Loucy (cell line): ENCODE data around the gene CHRNA5.

ENCODE experiments used
- EZH2phosphoT487 ChIP-seq: fragments of 200-600 bp; IDR thresholded peaks from 2 replicates; pipeline ENCODE4 v1.6.1; 2018; ENCODE audit warnings: antibody characterized with exemption, mild to moderate bottlenecking, moderate library complexity, borderline replicate concordance
- TF ChIP-seq, protein P1 (sequence below): fragments of 200-600 bp; sonication (generic); conservative IDR thresholded peaks from 2 replicates; pipeline ENCODE4 v1.5.1; 2014; ENCODE audit warnings: mild to moderate bottlenecking, antibody characterized with exemption, low read length

DNA sequence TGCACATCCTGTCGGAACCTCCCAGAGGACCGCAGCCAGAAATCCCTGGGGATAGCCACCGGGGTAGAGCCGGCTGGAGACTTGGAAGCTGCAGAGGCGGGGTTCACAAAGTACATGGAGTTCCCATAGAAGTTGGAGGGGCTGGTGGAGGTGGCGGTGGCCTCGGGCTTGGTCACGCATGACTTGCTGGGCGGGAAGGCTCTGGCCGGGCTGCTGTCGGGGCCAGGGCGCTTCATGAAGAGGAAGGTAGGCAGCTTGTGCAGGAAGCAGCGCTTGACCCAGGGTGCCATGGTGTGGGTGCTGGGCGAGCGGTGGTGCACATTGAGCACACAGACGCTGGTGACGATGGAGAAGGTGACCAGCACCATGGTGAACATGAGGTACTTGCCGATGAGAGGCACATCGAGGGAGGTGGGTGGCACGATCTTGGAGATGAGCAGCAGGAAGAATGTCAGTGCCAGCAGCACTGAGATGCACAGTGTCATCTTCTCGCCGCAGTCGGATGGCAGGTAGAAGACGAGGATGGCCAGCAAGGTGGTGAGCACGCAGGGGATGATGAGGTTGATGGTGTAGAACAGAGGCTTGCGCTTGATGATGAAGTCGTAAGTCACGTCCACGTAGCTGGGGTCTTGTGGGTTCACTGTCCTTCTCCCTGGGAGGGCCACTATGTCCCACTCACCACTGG is 63.9 kb downstream of the CHRNA5 start:
- TF ChIP-seq, protein P1, sequence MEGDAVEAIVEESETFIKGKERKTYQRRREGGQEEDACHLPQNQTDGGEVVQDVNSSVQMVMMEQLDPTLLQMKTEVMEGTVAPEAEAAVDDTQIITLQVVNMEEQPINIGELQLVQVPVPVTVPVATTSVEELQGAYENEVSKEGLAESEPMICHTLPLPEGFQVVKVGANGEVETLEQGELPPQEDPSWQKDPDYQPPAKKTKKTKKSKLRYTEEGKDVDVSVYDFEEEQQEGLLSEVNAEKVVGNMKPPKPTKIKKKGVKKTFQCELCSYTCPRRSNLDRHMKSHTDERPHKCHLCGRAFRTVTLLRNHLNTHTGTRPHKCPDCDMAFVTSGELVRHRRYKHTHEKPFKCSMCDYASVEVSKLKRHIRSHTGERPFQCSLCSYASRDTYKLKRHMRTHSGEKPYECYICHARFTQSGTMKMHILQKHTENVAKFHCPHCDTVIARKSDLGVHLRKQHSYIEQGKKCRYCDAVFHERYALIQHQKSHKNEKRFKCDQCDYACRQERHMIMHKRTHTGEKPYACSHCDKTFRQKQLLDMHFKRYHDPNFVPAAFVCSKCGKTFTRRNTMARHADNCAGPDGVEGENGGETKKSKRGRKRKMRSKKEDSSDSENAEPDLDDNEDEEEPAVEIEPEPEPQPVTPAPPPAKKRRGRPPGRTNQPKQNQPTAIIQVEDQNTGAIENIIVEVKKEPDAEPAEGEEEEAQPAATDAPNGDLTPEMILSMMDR = no peak
- no peak for TF ChIP-seq EZH2phosphoT487
